ENCODE data around the gene RUNX2. TPM values are rescaled to one million over a fixed set of nuclear protein-coding genes. Genes with fewer than 3 reads are reported as not detected.

Gene RUNX2
- total RNA-seq, 1 experiment from 2014 or later: 9.3 TPM

GRCh38 chr6:45677381-45678284 lies 349.5 kb downstream of the RUNX2 start:
- Mint-ChIP-seq H3K27ac (ENCODE audit: low read depth, unreplicated experiment) (peak overlapping the region; percentile 31), H3K4me1 (ENCODE audit: insufficient read depth, unreplicated experiment) (no peaks in the 10 kb centered on the region), H3K4me3 (ENCODE audit: unreplicated experiment) (no peak overlapping the region), H3K36me3 (ENCODE audit: insufficient read depth, unreplicated experiment) (no peaks in the 10 kb centered on the region), H3K27me3 (ENCODE audit: insufficient read depth, unreplicated experiment) (no peaks in the 10 kb centered on the region), H3K9me3 (ENCODE audit: unreplicated experiment) (no peaks in the 10 kb centered on the region)
- TF ChIP-seq CTCF (IDR thresholded peaks at IDR 0.05; ENCODE audit: unreplicated experiment): no peak
- POLR2A ChIA-PET: interaction anchor here (0.6 to 1.1 kb wide), 2 partner anchors 17 to 941 kb away, joined by 3 read pairs; no protein-coding TSS in a partner anchor
- no peak for DNase-seq (ENCODE audit: unreplicated experiment)
- CTCF ChIA-PET: no interaction called here
- no TSS peak for BruUV-seq (replicated peaks)
- intact Hi-C loops (cut with micrococcal nuclease): no loop called here

- H3K36me3 Mint-ChIP-seq (ENCODE audit: insufficient read depth, unreplicated experiment): no peaks in the 10 kb centered on the region
- no peak overlapping the region for H3K4me3 Mint-ChIP-seq (ENCODE audit: unreplicated experiment)
- no peaks in the 10 kb centered on the region for H3K27me3 Mint-ChIP-seq (ENCODE audit: insufficient read depth, unreplicated experiment)
- intact Hi-C loops (cut with micrococcal nuclease): no loop called here
- no peak overlapping the region for H3K27ac Mint-ChIP-seq (ENCODE audit: low read depth, unreplicated experiment)
- ChIA-PET POLR2A (interaction anchor here (1.1 kb wide), 1 partner anchor 18 kb away, joined by 3 read pairs; no protein-coding TSS in a partner anchor), CTCF (no interaction called here)
- H3K9me3 Mint-ChIP-seq (ENCODE audit: unreplicated experiment): no peaks in the 10 kb centered on the region
- TF ChIP-seq CTCF (IDR thresholded peaks at IDR 0.05; ENCODE audit: unreplicated experiment): no peak
- DNase-seq (ENCODE audit: unreplicated experiment): no peak
- no TSS peak for BruUV-seq (replicated peaks)
- no peaks in the 10 kb centered on the region for H3K4me1 Mint-ChIP-seq (ENCODE audit: insufficient read depth, unreplicated experiment)
These were observed 350.1 kb downstream of the RUNX2 start for GRCh38 chr6:45678285-45678607.

GRCh38 chr6:45679163-45679562 lies 351.0 kb downstream of the RUNX2 start:
- DNase-seq (ENCODE audit: unreplicated experiment): no peak
- Mint-ChIP-seq H3K36me3 (ENCODE audit: insufficient read depth, unreplicated experiment) (no peaks in the 10 kb centered on the region), H3K9me3 (ENCODE audit: unreplicated experiment) (no peaks in the 10 kb centered on the region), H3K27me3 (ENCODE audit: insufficient read depth, unreplicated experiment) (no peaks in the 10 kb centered on the region), H3K27ac (ENCODE audit: low read depth, unreplicated experiment) (no peak overlapping the region), H3K4me3 (ENCODE audit: unreplicated experiment) (no peak overlapping the region), H3K4me1 (ENCODE audit: insufficient read depth, unreplicated experiment) (no peaks in the 10 kb centered on the region)
- no peak for TF ChIP-seq CTCF (IDR thresholded peaks at IDR 0.05; ENCODE audit: unreplicated experiment)
- CTCF ChIA-PET: interaction anchor here (1.1 kb wide), 1 partner anchor 11 kb away, joined by 3 read pairs; no protein-coding TSS in a partner anchor
- intact Hi-C loops (cut with micrococcal nuclease): no loop called here
- POLR2A ChIA-PET: no interaction called here
- BruUV-seq (replicated peaks): no TSS peak

GRCh38 chr6:45679631-45680030 lies 351.5 kb downstream of the RUNX2 start:
- H3K9me3 Mint-ChIP-seq (ENCODE audit: unreplicated experiment): no peaks in the 10 kb centered on the region
- no peaks in the 10 kb centered on the region for H3K4me1 Mint-ChIP-seq (ENCODE audit: insufficient read depth, unreplicated experiment)
- ChIA-PET CTCF (interaction anchor here (1.1 kb wide), 1 partner anchor 11 kb away, joined by 3 read pairs; no protein-coding TSS in a partner anchor), POLR2A (no interaction called here)
- BruUV-seq (replicated peaks): no TSS peak
- no peaks in the 10 kb centered on the region for H3K36me3 Mint-ChIP-seq (ENCODE audit: insufficient read depth, unreplicated experiment)
- intact Hi-C loops (cut with micrococcal nuclease): no loop called here
- DNase-seq (ENCODE audit: unreplicated experiment): no peak
- H3K27me3 Mint-ChIP-seq (ENCODE audit: insufficient read depth, unreplicated experiment): no peaks in the 10 kb centered on the region
- H3K27ac Mint-ChIP-seq (ENCODE audit: low read depth, unreplicated experiment): no peak overlapping the region
- no peak overlapping the region for H3K4me3 Mint-ChIP-seq (ENCODE audit: unreplicated experiment)
- no peak for TF ChIP-seq CTCF (IDR thresholded peaks at IDR 0.05; ENCODE audit: unreplicated experiment)
